ENCODE results near the gene PAX8. TPM values are rescaled to one million over a fixed set of nuclear protein-coding genes. Genes with fewer than 3 reads are reported as not detected.

The PAX8 gene
- total RNA-seq, 1 donor from 2014 or later, result 0.24 TPM

DNA sequence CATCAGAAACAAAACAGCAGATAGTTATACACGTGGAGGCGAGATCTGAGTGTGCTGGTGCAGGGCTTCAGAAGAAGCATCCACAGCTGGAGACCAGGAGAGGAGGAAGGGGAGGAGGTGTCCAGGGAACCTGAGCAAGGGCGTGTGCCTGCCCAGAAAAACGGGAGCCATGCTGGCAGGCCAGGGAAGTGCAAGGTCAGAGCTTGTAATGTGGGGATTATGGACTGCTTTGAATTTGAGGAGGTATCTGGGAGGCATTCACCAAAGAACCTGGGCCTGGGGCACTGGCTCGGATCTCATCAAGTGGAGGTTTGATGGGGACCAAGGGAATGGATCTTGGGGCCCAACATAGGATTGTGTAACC, 92.3 kb downstream of the PAX8 start:
- DNase-seq (ENCODE audit: low spot score), result no peak

DNA sequence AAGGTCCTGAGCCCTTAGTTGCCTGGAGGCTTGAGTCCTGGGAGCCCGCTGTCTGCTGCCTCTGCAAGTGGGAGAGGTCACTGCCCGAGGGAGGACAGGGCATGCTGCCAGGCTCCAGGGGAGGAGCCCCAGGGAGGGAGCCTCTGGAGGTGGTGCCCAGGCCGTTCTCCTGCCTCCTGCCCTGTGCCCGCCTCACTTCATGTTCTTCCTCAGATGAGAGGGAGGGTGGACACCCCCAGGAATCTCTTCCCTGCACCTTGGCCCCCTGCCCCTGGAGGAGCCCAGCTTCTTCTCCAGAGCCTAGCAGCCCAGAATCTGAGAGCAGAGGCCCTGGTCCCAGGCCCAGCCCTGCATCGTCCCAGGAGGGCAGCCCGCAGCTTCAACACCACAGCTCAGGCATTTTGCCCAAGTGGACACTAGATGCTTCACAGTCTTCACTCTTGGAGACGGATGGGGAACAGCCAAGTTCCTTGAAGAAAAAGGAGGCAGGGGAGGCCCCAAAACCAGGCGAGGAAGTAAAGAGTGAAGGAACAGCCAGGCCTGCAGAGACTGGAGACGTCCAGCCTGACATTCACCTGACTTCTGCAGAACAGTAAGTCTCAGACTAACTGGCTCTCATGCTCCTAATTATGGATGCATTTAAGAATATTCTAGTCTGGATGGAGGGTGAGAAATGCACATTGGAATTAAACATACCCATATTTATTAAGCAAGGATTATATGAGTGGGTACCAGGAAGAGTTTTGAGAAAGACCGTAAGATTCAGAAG, 92.9 kb downstream of the PAX8 start:
- DNase-seq (ENCODE audit: low spot score), result no peak

DNA sequence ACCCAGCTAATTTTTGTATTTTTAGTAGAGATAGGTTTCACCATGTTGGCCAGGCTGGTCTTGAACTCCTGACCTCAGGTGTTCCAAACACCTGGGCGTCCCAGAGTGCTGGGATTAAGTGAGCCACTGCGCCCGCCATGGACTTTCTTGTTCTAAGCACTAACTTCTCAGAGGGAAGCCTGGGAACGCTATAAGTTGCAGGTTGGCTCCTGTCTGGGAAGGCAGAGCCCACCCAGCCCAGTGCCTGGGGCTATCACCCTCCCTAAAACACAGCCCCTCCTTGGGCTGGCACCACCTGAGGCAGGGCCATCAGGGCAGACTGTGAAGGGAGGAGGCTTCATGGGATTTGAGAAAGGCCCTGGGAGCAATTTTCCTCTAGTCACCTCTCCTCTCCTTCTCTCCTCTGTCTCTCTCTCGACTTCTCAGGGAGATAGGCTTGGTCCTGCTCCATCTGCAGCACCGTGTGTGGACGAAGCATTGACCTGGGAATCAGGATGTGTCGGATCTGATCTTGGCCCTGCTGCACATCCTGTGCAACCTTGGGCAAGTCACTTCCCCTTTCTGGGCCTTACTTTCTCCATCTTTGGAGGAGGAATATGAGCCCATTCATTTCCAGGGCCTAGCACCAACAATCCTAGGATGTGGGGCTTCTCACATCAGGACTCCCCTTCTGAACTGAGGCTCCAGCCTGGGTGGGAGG, 94.0 kb downstream of the PAX8 start:
- DNase-seq (ENCODE audit: low spot score), result no peak

DNA sequence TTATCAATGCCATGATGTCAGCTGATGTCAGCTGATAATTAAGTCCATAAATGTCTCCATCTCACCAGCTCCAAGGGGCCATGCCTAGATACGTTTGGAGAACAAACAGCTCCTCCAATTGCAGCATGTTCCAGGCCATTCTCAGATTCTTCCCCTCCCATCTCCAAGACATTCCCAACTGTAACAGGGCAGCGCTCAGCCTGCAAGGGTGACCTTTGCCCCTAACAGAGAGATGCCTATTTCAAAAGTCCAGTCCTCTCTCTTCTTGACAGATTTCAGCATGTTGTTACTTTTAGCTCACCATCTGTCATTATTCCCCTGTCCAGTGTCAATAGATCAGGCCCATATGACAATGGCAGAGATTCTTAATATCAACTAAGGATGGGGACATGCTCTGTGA, 95.0 kb downstream of the PAX8 start:
- no peak for DNase-seq (ENCODE audit: low spot score)

DNA sequence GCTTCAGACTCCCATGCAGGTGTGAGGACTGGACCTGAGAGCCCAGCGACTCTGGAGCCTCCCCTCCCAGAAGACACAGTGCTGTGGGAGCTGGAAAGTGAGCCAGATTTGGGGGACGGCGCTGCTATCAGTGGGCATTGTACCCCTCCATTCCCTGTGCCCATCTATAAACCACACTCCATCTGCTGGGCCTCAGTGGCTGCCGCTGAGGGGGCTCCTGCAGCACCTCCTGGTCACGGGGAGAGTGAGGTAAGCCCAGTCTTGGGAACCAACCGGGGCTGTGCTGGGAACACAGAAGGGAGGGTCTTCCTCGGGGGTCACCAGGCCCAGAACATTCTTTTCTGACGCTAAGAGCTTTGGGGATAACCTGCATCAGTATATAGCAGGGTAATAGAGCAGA, 95.5 kb downstream of the PAX8 start:
- DNase-seq (ENCODE audit: low spot score), result no peak

DNA sequence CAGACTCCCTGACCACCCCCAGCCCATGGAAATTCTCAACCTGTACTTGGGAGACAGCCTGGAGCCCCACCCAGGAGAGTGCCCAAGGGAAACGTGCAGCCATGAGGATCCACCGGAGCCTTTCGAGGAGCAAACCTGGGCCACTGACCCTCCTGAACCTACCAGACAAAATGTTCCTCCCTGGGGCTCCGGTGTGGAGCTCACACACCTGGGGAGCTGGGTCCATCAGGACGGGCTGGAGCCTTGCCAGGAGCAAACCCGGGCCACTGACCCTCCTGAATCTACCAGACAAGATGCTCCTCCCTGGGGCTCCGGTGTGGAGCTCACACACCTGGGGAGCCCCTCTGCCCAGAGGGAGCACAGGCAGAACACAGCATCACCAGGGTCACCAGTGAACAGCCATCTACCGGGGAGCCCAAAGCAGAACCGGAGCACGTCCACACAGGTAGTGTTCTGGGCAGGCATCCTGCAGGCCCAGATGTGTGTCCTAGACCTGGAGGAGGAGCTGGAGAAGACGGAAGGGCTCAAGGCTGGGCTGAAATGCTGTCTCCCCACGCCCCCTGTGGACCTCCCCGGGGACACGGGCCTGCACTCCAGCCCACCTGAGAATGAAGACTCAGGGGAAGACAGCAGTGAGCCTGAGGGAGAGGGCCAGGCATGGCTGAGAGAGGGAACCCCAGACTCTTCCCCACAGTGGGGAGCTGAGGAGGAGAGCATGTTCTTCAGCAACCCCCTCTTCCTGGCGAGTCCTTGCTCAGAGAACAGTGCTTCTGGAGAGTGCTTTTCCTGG, 96.1 kb downstream of the PAX8 start:
- DNase-seq (ENCODE audit: low spot score), result no peak

DNA sequence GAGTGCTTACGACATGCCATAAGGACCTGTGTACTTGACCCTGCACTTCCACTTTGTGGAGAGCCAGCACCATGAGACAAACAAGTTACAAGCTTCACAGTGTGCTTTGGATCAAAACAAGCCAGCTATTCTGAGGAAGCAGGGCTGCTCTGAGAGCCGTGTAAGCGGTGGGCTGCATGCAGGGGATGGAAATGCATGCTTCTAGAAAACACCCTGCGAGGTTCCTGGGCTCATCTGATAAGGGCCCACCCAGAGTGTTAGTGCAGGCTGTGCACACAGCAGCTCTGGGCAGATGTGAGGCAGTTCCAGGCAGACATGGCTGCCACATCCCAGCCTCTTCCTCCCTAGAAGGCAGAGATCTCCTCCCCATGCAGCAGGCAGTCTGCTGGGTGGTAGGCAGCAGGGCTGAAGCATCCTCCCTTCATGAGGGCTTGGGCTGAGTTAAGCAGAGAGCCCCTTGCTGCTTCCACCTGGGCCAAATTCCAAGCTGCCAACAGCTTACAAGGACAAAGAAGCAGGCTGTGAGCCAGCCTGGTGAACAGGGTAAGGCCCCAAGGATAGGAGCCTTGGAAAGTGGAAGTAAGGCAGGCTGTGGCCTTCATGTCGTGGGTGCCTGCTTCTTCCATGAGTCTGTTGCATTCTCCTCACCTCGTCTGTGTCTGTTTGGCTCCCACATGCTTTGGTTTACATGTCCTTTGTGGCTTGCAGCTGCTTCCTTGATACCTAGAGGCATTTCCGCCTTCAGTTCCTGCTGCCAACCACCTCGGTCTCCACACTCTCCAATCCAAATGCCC, 97.3 kb downstream of the PAX8 start:
- DNase-seq (ENCODE audit: low spot score), result no peak

DNA sequence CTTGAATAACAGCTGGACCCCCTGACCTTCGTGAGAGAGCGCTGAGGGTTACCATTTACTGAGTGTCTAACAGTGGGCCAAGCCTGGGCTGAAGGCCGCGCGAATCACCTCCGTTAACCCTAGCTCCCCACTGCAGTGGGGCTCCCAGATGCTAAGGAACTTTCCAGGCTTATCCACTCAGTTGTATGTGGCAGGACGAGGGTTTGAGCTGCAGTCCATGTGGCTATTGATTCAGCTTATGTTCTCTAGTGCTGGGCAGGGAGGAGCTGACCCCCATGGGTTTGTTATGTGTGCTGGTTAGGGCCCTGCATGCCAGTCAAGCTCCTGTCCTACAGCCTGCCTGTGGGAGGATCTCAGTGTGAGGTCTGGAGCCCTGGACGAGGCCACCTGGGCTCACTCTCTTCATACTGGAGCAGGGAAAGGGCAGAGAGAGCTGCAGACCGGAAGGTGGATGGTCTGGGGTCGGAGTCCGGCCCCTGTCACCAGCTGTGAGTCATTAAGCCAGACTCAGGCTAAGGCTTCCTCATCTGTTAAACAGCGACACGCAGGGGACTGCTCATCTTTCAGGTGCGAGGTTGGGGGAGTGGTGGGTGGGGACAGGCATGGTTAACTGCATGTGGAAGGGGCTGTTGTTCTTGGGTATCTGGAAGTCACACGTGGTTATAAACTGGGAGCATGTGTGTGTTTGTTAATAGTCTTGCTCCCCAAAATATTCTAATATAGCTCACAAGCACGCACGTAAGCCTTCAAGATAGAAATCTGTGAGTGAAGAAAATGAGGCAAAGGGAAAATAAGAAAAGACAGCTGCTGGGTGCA, 98.4 kb downstream of the PAX8 start:
- no peak for DNase-seq (ENCODE audit: low spot score)

DNA sequence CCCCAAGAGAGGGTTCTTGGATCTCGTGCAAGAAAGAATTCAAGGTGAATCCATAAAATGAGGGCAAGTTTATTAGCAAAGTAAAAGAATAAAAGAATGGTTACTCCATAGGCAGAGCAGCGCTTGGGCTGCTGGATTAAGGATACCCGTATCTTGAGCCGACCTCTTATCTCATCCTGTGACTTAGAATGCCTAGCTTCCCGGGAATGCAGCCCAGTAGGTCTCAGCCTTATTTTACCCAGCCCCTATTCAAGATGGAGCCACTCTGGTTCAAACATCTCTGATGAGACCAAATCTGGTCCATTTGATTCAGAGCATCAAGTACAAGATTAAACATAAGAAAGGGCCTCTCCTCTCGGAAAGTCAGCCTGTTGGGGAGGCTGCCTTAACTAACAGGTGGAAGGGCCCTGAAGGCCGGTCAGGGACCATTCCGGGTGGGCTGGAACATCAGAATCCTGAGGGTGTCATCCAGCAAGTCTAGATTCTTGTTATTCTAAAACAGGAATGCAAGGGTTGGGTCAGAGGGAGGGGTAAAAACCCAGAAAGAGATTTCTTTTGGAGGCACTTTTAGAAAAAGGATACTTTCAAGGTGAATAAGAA, 99.2 kb downstream of the PAX8 start:
- no peak for DNase-seq (ENCODE audit: low spot score)

DNA sequence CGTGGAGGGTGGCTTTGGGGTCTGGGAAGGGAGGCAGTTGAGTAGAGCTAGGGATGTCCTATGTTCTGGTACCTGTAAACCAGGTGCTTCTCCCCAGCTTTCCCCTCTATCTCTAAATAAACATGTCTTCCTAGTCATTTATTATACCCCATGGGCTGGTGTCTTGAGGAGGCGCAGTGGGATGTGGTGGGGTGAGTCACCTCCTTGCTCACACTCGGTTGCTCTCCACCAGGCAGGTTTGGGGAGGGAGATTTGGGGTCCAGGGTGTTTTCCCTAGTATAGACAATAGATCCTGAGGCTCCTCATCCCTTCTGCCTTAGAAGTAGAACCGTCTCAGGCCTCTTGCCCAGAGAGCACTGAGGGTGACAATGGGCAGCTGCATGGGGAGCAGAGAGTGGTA, 99.8 kb downstream of the PAX8 start:
- no peak for DNase-seq (ENCODE audit: low spot score)

DNA sequence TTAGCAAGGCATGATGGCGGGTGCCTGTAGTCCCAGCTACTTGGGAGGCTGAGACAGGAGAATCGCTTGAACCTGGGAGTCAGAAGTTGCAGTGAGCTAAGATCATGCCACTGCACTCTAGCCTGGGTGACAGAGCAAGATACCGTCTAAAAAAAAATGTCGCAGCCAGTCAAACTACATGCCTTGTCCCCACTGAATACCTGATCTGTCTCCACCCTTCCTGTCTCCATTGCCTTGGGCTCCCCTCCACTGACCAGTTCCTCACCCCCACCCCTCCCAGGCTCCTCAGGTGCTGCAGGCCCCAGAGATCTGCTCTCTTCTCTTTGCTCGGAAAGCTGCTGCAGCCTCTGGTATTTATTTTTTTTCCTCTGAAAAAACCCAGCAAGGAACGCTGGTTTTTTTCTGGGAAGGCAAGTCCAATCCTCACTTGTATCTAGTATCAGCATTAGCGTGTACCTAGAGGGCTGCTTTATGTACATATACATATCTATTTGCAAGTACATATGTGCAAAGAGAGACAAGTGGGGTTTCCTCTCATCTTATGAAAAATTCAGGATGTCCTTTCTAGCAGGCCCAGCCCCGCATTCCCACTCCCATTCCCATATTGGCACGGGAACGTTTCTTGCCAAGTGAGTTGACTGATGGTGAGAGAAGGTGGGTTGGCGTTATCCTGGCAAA, 100.5 kb downstream of the PAX8 start:
- no peak for DNase-seq (ENCODE audit: low spot score)

DNA sequence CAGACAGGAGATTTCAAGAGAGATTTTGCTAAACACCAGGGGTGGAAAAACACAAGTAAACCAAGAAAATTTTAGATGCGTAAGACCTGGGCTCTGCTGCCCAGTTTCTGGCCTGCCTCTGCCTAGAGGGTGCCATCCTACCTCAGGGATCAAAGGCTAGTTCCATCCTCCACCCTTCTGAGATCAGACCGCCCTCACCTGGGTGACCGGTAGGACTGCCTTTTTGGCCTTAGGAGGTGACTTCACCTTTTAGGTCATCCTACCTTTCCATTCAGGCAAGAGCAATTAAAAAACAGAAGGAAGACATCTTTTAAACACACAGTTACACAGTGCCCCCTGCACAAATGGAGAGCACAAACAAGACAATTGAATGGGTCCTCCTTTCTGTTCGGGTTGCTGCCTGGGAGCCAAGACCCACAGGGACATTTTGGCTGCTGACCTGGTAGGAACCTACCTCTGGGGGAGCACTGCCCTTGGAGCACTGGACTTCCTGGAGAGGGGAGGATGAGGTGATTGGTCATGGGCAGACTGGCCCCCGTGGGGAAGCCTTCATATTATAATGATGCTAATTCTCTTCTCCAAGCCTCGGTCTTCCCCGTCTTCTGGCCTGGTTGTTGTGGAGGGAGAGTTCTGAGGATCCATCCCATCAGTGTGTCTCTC, 101.9 kb downstream of the PAX8 start:
- DNase-seq (ENCODE audit: low spot score), result no peak

DNA sequence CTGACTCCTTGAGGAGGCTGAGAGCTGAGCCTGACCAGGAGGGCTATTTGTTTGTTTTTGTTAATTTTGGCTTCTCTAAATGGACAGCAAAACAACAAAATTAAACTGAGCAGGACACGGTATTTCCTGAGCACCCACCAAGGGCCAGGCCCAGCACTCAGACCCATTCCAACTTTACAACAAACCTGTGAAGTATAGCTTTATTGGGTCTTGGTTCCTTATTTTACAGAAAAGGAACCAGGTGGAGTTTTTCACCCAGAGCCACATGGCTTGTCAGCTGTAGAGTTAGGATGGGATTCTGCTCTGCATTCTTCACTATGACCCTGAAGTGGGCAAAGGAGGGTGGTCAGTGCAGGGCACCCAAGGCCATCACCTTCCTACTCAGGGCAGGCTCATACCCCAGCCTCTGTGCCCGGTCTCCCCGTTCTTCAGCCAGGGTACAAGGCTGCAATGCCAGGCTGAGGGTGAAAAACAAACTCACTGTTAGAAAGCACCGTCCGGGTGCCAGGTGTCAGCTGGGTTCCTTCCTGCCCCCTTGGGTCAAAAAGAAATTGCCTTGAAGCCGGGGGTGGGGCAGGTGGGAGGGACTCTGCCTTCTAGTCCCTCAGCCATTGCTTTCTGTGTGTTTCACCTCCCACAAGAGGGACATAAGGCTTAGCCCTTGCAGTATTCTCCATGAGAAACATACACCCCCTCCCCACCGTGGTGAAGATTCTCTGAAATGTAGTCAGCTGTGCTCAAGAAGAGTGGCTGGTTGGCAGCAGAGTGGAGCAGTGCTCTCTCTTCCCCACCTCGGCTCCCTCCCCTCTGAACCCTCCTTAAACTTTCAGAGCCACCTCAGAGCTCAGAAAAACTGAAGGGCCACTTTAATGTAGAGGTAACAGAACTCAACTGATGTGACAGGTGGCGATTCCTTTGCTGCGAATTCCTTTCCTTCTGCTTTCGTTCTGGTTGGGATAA, 102.7 kb downstream of the PAX8 start:
- no peak for DNase-seq (ENCODE audit: low spot score)

DNA sequence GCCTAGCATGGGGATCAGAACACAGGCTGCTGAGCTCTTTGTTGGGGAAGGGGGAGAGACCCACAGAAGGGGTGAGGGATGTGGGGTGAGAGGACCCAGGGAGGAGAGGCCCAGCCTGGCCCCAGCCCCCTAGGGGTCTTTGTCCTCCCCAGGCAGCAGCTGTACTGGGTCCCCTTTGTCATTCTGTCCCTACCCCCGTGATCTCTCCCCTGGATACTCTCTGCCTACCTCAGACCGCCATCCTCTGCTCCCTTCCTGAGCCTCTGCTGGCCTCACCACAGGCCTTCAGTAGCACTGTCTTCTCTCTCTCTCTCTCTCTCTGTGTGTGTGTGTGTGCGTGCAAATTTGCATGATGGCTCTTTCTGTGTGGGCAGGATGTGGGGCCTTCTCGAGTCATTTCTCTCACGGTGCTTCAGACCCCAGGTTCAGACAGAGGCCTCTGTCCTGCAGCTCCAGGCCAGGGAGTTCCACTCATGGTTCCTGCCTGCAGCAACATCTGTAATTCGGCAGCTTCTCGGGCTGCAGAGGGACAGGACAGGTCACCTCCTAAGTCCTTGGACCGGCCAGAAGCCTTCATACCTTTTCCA, 103.6 kb downstream of the PAX8 start:
- DNase-seq (ENCODE audit: low spot score), result no peak

DNA sequence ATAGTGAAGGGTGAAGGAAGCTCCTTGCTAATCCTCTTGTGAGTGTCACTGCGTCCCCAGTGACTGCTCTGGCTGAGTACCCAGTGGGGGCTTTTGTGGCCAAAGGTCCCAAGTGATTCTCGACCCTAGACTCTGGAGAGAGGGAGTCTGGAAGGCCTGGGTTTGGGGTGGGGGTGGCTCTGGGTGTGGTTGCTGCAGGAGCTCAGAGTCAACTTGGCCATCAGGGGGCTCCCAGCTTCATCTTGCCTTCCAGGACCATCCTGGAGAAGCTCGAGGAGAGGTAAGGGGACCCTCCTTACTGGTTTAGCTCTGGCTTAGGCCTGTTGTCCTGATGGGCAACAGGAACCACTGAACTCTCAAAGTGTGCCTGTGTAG, 104.4 kb downstream of the PAX8 start:
- no peak for DNase-seq (ENCODE audit: low spot score)

DNA sequence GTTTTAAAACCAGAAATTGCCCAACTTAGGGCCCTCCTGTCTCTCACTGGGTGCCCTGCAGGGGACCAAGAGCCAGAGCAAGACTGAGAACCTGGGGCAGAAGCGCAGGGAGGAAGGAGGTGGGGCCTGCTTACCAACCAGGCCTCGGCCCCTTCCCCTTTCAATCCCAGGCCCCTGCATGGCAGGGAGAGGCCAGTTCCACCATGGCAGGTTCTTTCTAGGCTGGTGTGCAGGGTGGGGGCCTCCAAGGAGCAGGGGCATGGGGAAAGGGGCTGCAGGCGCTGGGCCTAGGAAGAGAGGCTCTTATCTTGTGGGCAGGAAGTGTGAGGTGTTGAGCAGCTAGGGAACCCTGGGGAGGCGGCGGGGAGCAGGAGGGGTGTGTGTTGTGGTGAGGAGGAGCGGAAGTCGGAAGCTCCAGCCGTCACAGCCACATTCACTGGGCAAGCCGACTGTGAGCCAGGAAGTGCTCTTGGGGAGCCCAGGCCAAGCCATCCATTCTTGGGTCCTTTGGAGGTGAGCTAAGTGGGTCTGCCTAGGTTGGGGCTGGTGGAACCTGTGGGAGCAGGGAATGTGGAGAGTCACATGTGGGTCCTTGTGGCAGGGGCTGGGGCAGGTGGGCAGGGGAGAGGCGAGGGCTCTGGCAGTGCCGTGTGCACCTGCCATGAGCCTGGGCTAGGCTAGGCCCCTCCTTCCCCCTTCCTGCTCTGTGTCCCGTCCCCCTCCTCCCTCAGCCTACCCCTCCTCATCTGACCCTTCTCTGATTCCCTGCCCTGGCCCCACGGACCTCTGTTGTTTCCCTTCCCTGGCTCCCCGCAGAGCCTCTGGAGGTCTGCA, 105.0 kb downstream of the PAX8 start, which contains the start of gene PSD4:
PSD4 (plus strand) TSS at position 430 of the 834 bp plus-strand sequence. CDS start 8,486 bp downstream, outside the sequence.
- DNase-seq (ENCODE audit: low spot score), result no peak

Data from umbilical cord (tissue), 2 donors.